ENCODE data around the gene MORC3.

- TF ChIP-seq, protein P1, sequence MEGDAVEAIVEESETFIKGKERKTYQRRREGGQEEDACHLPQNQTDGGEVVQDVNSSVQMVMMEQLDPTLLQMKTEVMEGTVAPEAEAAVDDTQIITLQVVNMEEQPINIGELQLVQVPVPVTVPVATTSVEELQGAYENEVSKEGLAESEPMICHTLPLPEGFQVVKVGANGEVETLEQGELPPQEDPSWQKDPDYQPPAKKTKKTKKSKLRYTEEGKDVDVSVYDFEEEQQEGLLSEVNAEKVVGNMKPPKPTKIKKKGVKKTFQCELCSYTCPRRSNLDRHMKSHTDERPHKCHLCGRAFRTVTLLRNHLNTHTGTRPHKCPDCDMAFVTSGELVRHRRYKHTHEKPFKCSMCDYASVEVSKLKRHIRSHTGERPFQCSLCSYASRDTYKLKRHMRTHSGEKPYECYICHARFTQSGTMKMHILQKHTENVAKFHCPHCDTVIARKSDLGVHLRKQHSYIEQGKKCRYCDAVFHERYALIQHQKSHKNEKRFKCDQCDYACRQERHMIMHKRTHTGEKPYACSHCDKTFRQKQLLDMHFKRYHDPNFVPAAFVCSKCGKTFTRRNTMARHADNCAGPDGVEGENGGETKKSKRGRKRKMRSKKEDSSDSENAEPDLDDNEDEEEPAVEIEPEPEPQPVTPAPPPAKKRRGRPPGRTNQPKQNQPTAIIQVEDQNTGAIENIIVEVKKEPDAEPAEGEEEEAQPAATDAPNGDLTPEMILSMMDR (IDR thresholded peaks at IDR 0.05), result no peak
- TF ChIP-seq EZH2phosphoT487 (IDR thresholded peaks at IDR 0.05) (no peak), EZH2 (IDR thresholded peaks at IDR 0.05) (no peak)
Measured at GRCh38 chr21:36322083-36322424, 2.1 kb downstream of the MORC3 start.

All from neural progenitor cell (in vitro differentiated cells).